ENCODE measurements around the gene RBM24. TPM values are rescaled to one million over a fixed set of nuclear protein-coding genes. Genes with fewer than 3 reads are reported as not detected.
"Not testable (repeated sequence)": the region's sequence is repeated elsewhere in the genome, so short reads cannot be mapped to it uniquely, and the experiment has no call there.

The RBM24 gene
- total RNA-seq, 4 donors from 2014 or later = 10.9 to 25.5 (median 20.9) TPM

- no peaks in the 10 kb centered on the region for H3K9me3 ChIP-seq
- H3K4me3 ChIP-seq = no peak overlapping the region
- H3K4me1 ChIP-seq = peaks cover 0 to 13% (median 10%) of the 10 kb centered on the region in 4 donors
- 89% methylated on average over 5 of the region's 5 CpGs for WGBS
- H3K36me3 ChIP-seq = no peaks in the 10 kb centered on the region
- H3K27ac ChIP-seq (replicated peaks in 1 of 4) = no peak overlapping the region
- TF ChIP-seq EP300 (IDR thresholded peaks at IDR 0.05) (no peak), POLR2AphosphoS5 (IDR thresholded peaks at IDR 0.05) (no peak), POLR2A (IDR thresholded peaks at IDR 0.05; ENCODE audit: low read depth) (no peak), CTCF (IDR thresholded peaks at IDR 0.05) (no peak)
- H3K27me3 ChIP-seq = no peaks in the 10 kb centered on the region
- intact Hi-C loops (cut with DNase I) = no loop called here
- DNase-seq (ENCODE audit: extremely low spot score) = no peak
Observed at GRCh38 chr6:17300637-17301036, 19.5 kb downstream of the RBM24 start.

- intact Hi-C loops (cut with DNase I) = no loop called here
- DNase-seq (ENCODE audit: extremely low spot score) = no peak
- Histone ChIP-seq H3K27me3 (no peaks in the 10 kb centered on the region), H3K36me3 (no peaks in the 10 kb centered on the region), H3K27ac (replicated peaks in 1 of 4) (no peak overlapping the region), H3K9me3 (no peaks in the 10 kb centered on the region), H3K4me1 (no peaks in the 10 kb centered on the region), H3K4me3 (no peak overlapping the region)
- TF ChIP-seq EP300 (IDR thresholded peaks at IDR 0.05) (no peak), CTCF (IDR thresholded peaks at IDR 0.05) (no peak), POLR2A (IDR thresholded peaks at IDR 0.05; ENCODE audit: low read depth) (no peak), POLR2AphosphoS5 (IDR thresholded peaks at IDR 0.05) (no peak)
- 90% methylated on average over 2 of the region's 2 CpGs for WGBS
Observed at GRCh38 chr6:17303444-17303843, 22.3 kb downstream of the RBM24 start.

GRCh38 chr6:17305219-17306001 lies 24.2 kb downstream of the RBM24 start:
- 56% methylated on average over 10 of the region's 10 CpGs for WGBS
- no peak overlapping the region for H3K27ac ChIP-seq (replicated peaks in 1 of 4)
- intact Hi-C loops (cut with DNase I) = no loop called here

GRCh38 chr6:17311595-17312311 lies 30.6 kb downstream of the RBM24 start:
- intact Hi-C loops (cut with DNase I) = no loop called here
- 90% methylated on average over 11 of the region's 12 CpGs for WGBS

More at GRCh38 chr6:17305219-17306001, 24.2 kb downstream of the RBM24 start:
- TF ChIP-seq POLR2A (IDR thresholded peaks at IDR 0.05; ENCODE audit: low read depth) (no peak), POLR2AphosphoS5 (IDR thresholded peaks at IDR 0.05) (no peak), CTCF (IDR thresholded peaks at IDR 0.05) (no peak), EP300 (IDR thresholded peaks at IDR 0.05) (no peak)
- H3K9me3 ChIP-seq = no peaks in the 10 kb centered on the region
- H3K36me3 ChIP-seq = no peaks in the 10 kb centered on the region
- DNase-seq (ENCODE audit: extremely low spot score) = no peak
- H3K27me3 ChIP-seq = no peaks in the 10 kb centered on the region
- H3K4me3 ChIP-seq = no peak overlapping the region
- H3K4me1 ChIP-seq = no peaks in the 10 kb centered on the region

GRCh38 chr6:17313238-17313637 lies 32.1 kb downstream of the RBM24 start:
- intact Hi-C loops (cut with DNase I); H3K4me3 ChIP-seq; H3K36me3 ChIP-seq; H3K9me3 ChIP-seq; H3K4me1 ChIP-seq; DNase-seq (ENCODE audit: extremely low spot score); H3K27ac ChIP-seq (replicated peaks in 1 of 4); H3K27me3 ChIP-seq: not testable (repeated sequence)
- WGBS = 94% methylated on average over 7 of the region's 7 CpGs

More at GRCh38 chr6:17311595-17312311, 30.6 kb downstream of the RBM24 start:
- H3K27ac ChIP-seq (replicated peaks in 1 of 4) = no peak overlapping the region
- H3K27me3 ChIP-seq = no peaks in the 10 kb centered on the region
- H3K4me1 ChIP-seq = no peaks in the 10 kb centered on the region
- no peaks in the 10 kb centered on the region for H3K9me3 ChIP-seq
- TF ChIP-seq POLR2A (IDR thresholded peaks at IDR 0.05; ENCODE audit: low read depth) (no peak), POLR2AphosphoS5 (IDR thresholded peaks at IDR 0.05) (peak in 1 of 2 donors; percentile 15)
- H3K36me3 ChIP-seq = no peaks in the 10 kb centered on the region
- DNase-seq (ENCODE audit: extremely low spot score) = no peak
- no peak overlapping the region for H3K4me3 ChIP-seq
